Globus pallidus (tissue), 1 donor: Measurements from ENCODE around the gene ZNF628.
"Not testable (repeated sequence)": the region's sequence is repeated elsewhere in the genome, so short reads cannot be mapped to it uniquely, and the experiment has no call there.

ENCODE experiments used
- DNase-seq: peaks from one replicate; pipeline ENCODE4 v3.0.0-alpha.2; 2015; ENCODE audit warnings: low spot score

ZNF628 gene

GRCh38 chr19:55484593-55485438 lies 8.4 kb downstream of the ZNF628 start, which contains the start of gene NAT14:
Gene NAT14 (plus strand): TSS chr19:55485188. CDS start chr19:55485709, 521 bp downstream.
- no peak for DNase-seq

- DNase-seq: no peak
Measured at GRCh38 chr19:55485439-55486011, 9.1 kb downstream of the ZNF628 start.

GRCh38 chr19:55486043-55486970 lies 9.9 kb downstream of the ZNF628 start:
- no peak for DNase-seq

GRCh38 chr19:55486971-55487923 lies 10.8 kb downstream of the ZNF628 start:
- no peak for DNase-seq

GRCh38 chr19:55487924-55488687 lies 11.7 kb downstream of the ZNF628 start, which contains the start of gene SSC5D:
Gene SSC5D (plus strand): TSS chr19:55488436. CDS start chr19:55488590, 154 bp downstream.
- DNase-seq: no peak

GRCh38 chr19:55488986-55489710 lies 12.7 kb downstream of the ZNF628 start:
- no peak for DNase-seq

- no peak for DNase-seq
Measured at GRCh38 chr19:55489711-55490477, 13.5 kb downstream of the ZNF628 start.

- no peak for DNase-seq
Measured at GRCh38 chr19:55490478-55491432, 14.3 kb downstream of the ZNF628 start.

- no peak for DNase-seq
Measured at GRCh38 chr19:55491546-55492360, 15.3 kb downstream of the ZNF628 start.

GRCh38 chr19:55492362-55492944 lies 16.0 kb downstream of the ZNF628 start:
- DNase-seq: no peak

GRCh38 chr19:55493052-55493644 lies 16.7 kb downstream of the ZNF628 start:
- no peak for DNase-seq

- DNase-seq: no peak
Measured at GRCh38 chr19:55493645-55494171, 17.3 kb downstream of the ZNF628 start.

- no peak for DNase-seq
Measured at GRCh38 chr19:55494172-55494761, 17.9 kb downstream of the ZNF628 start.

GRCh38 chr19:55495646-55496349 lies 19.4 kb downstream of the ZNF628 start:
- DNase-seq: no peak

GRCh38 chr19:55496820-55497219 lies 20.4 kb downstream of the ZNF628 start:
- not testable (repeated sequence) for DNase-seq
